Measurements from ENCODE around the gene TEX54. TPM values are rescaled to one million over a fixed set of nuclear protein-coding genes. Genes with fewer than 3 reads are reported as not detected.

The TEX54 gene
- total RNA-seq, 4 donors from 2014 or later, result not detected

- intact Hi-C loops (cut with DNase I), result no loop called here
- 2% methylated on average over 9 to 15 of the region's 15 CpGs for WGBS, 2 donors
Observed at GRCh38 chr11:62854825-62855570, 22.4 kb upstream of the TEX54 start.

GRCh38 chr11:62854013-62854824 is 21.6 kb upstream of the TEX54 start:
- H3K27me3 ChIP-seq, result no peaks in the 10 kb centered on the region
- TF ChIP-seq POLR2A (IDR thresholded peaks at IDR 0.05), result no peak
- TF ChIP-seq CTCF (IDR thresholded peaks at IDR 0.05), result no peak
- WGBS, 2 donors, result 3 to 5% methylated on average over 8 of the region's 8 CpGs
- peaks cover 13 to 33% (median 19%) of the 10 kb centered on the region in 3 donors for H3K36me3 ChIP-seq
- no peak for DNase-seq
- no peaks in the 10 kb centered on the region for H3K9me3 ChIP-seq
- peaks cover 28 to 72% (median 29%) of the 10 kb centered on the region in 3 donors for H3K4me1 ChIP-seq
- peak overlapping the region; percentile 55 to 75 (median 66) for H3K4me3 ChIP-seq
- intact Hi-C loops (cut with DNase I), result no loop called here
- H3K27ac ChIP-seq, result peak overlapping the region; percentile 68 to 90 (median 82)

More at GRCh38 chr11:62854825-62855570, 22.4 kb upstream of the TEX54 start:
- Histone ChIP-seq H3K4me1 (peaks cover 33 to 80% (median 35%) of the 10 kb centered on the region in 3 donors), H3K36me3 (peaks cover 13 to 33% (median 19%) of the 10 kb centered on the region in 3 donors), H3K4me3 (peak overlapping the region; percentile 55 to 75 (median 66)), H3K27ac (peak overlapping the region; percentile 68 to 90 (median 82)), H3K9me3 (no peaks in the 10 kb centered on the region), H3K27me3 (no peaks in the 10 kb centered on the region)
- DNase-seq, result no peak
- TF ChIP-seq POLR2A (IDR thresholded peaks at IDR 0.05) (no peak), CTCF (IDR thresholded peaks at IDR 0.05) (no peak)

- no peaks in the 10 kb centered on the region for H3K27me3 ChIP-seq
- intact Hi-C loops (cut with DNase I), result no loop called here
Observed at GRCh38 chr11:62853279-62853965, 20.8 kb upstream of the TEX54 start.

GRCh38 chr11:62852523-62853188 is 20.0 kb upstream of the TEX54 start:
- Histone ChIP-seq H3K4me1 (peaks cover 24 to 57% (median 29%) of the 10 kb centered on the region in 3 donors), H3K4me3 (peak overlapping the region in 1 of 4 donors; percentile 75), H3K27ac (no peak overlapping the region), H3K27me3 (no peaks in the 10 kb centered on the region), H3K36me3 (peaks cover 13 to 33% (median 19%) of the 10 kb centered on the region in 3 donors), H3K9me3 (no peaks in the 10 kb centered on the region)
- DNase-seq, result no peak
- intact Hi-C loops (cut with DNase I), result no loop called here
- TF ChIP-seq CTCF (IDR thresholded peaks at IDR 0.05) (no peak), POLR2A (IDR thresholded peaks at IDR 0.05) (no peak)

More at GRCh38 chr11:62853279-62853965, 20.8 kb upstream of the TEX54 start:
- Histone ChIP-seq H3K4me3 (peak overlapping the region; percentile 55 to 75 (median 66)), H3K9me3 (no peaks in the 10 kb centered on the region), H3K36me3 (peaks cover 13 to 33% (median 19%) of the 10 kb centered on the region in 3 donors), H3K4me1 (peaks cover 28 to 65% (median 29%) of the 10 kb centered on the region in 3 donors), H3K27ac (peak overlapping the region in 2 of 4 donors; percentile 75 to 89)
- 22 to 24% methylated on average over 7 of the region's 7 CpGs for WGBS, 2 donors
- no peak for DNase-seq
- TF ChIP-seq CTCF (IDR thresholded peaks at IDR 0.05), result no peak
- TF ChIP-seq POLR2A (IDR thresholded peaks at IDR 0.05), result no peak

All from esophagus squamous epithelium (tissue), 5 donors.